Osteocyte (in vitro differentiated cells): Measurements from ENCODE around the gene USP5. TPM values are rescaled to one million over a fixed set of nuclear protein-coding genes. Genes with fewer than 3 reads are reported as not detected.

Experiments
- DNase-seq: peaks from one replicate; pipeline ENCODE4 v3.0.0; 2021; ENCODE audit warnings: mixed read lengths; ENCODE audit not compliant: unreplicated experiment; ENCODE audit errors: extremely low spot score
- H3K27ac Mint-ChIP-seq: one replicate; pipeline ENCODE4 v1.8.0; 2021; ENCODE audit warnings: mild to moderate bottlenecking, mixed read lengths; ENCODE audit not compliant: unreplicated experiment
- H3K27me3 Mint-ChIP-seq: one replicate; pipeline ENCODE4 v1.8.0; 2021; ENCODE audit warnings: mixed read lengths; ENCODE audit not compliant: unreplicated experiment
- H3K36me3 Mint-ChIP-seq: one replicate; pipeline ENCODE4 v1.8.0; 2021; ENCODE audit warnings: mixed read lengths; ENCODE audit not compliant: unreplicated experiment
- H3K4me1 Mint-ChIP-seq: one replicate; pipeline ENCODE4 v1.8.0; 2021; ENCODE audit warnings: mixed read lengths; ENCODE audit not compliant: unreplicated experiment
- H3K4me3 Mint-ChIP-seq: one replicate; pipeline ENCODE4 v1.8.0; 2021; ENCODE audit warnings: mild to moderate bottlenecking, moderate library complexity, mixed read lengths; ENCODE audit not compliant: unreplicated experiment
- H3K9me3 Mint-ChIP-seq: one replicate; pipeline ENCODE4 v1.8.0; 2021; ENCODE audit warnings: mixed read lengths; ENCODE audit not compliant: unreplicated experiment
- total RNA-seq: library from RNA; stranded (reverse); gene quantifications from 2 replicates; pipeline ENCODE4 v1.2.1, GENCODE V29; 2021
- TF ChIP-seq, protein P1 (sequence below): fragments of 200-600 bp; sonication (generic); IDR thresholded peaks from 2 replicates; pipeline ENCODE4 v1.5.0; 2021; ENCODE audit warnings: antibody characterized with exemption, mild to moderate bottlenecking, moderate library complexity

The USP5 gene
- total RNA-seq, 1 donor from 2014 or later = 114 TPM

DNA sequence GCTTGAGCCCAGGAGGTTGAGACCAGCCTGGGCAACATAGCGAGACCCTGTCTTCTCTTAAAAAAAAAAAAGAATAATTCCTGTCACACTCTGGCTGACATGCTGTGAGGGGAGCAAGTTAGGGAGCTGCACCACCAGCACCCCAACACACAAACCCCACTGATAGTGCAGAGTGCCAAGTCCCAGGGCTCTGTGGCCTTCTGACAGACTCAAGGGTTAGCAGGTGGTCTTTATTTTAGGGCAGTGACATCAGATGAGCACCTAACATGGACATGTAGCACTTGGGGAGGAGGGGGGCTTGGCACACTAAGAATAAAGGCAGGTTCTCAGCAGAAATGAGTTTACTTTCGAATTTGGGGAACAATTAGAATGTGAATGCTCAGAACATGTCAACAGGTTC lies 6.8 kb downstream of the USP5 start:
- TF ChIP-seq, protein P1, sequence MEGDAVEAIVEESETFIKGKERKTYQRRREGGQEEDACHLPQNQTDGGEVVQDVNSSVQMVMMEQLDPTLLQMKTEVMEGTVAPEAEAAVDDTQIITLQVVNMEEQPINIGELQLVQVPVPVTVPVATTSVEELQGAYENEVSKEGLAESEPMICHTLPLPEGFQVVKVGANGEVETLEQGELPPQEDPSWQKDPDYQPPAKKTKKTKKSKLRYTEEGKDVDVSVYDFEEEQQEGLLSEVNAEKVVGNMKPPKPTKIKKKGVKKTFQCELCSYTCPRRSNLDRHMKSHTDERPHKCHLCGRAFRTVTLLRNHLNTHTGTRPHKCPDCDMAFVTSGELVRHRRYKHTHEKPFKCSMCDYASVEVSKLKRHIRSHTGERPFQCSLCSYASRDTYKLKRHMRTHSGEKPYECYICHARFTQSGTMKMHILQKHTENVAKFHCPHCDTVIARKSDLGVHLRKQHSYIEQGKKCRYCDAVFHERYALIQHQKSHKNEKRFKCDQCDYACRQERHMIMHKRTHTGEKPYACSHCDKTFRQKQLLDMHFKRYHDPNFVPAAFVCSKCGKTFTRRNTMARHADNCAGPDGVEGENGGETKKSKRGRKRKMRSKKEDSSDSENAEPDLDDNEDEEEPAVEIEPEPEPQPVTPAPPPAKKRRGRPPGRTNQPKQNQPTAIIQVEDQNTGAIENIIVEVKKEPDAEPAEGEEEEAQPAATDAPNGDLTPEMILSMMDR = no peak
- H3K4me1 Mint-ChIP-seq = peaks cover 7% of the 10 kb centered on the region
- DNase-seq = no peak
- H3K27me3 Mint-ChIP-seq = no peaks in the 10 kb centered on the region
- H3K4me3 Mint-ChIP-seq = no peak overlapping the region
- no peak overlapping the region for H3K27ac Mint-ChIP-seq
- no peaks in the 10 kb centered on the region for H3K9me3 Mint-ChIP-seq
- H3K36me3 Mint-ChIP-seq = peaks cover 43% of the 10 kb centered on the region

DNA sequence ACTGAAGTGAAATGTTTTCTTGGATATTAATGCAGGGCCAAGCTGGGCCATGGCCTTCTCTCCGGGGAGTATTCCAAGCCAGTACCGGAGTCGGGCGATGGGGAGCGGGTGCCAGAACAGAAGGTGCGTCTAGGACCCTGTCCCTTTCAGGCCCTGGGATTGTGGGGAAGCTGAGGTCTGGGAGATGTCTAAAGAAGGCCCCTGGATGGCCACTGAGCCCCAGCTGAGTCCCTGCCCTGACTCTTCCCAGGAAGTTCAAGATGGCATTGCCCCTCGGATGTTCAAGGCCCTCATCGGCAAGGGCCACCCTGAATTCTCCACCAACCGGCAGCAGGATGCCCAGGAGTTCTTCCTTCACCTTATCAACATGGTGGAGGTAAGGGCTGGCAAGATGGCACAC lies 8.2 kb downstream of the USP5 start:
- Mint-ChIP-seq H3K9me3 (no peaks in the 10 kb centered on the region), H3K4me1 (no peaks in the 10 kb centered on the region), H3K36me3 (peaks cover 50% of the 10 kb centered on the region), H3K4me3 (no peak overlapping the region), H3K27me3 (no peaks in the 10 kb centered on the region), H3K27ac (no peak overlapping the region)
- DNase-seq = no peak
- TF ChIP-seq, protein P1 = no peak

DNA sequence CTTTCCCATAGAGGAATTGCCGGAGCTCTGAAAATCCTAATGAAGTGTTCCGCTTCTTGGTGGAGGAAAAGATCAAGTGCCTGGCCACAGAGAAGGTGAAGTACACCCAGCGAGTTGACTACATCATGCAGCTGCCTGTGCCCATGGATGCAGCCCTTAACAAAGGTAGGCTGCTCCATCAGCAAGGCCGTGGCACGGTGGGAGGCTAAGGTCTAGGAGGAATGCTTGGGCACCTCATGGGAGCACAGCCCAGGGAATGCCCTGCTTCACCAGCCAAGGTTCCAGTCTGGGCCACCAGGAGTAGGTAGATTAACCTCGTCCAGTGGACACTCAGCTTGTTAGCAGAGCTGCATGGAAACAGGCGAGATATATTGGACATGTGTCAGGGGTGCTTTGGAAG lies 9.0 kb downstream of the USP5 start:
- Mint-ChIP-seq H3K9me3 (no peaks in the 10 kb centered on the region), H3K4me1 (no peaks in the 10 kb centered on the region), H3K27me3 (no peaks in the 10 kb centered on the region), H3K4me3 (no peak overlapping the region), H3K27ac (no peak overlapping the region), H3K36me3 (peaks cover 46% of the 10 kb centered on the region)
- TF ChIP-seq, protein P1 = no peak
- no peak for DNase-seq

DNA sequence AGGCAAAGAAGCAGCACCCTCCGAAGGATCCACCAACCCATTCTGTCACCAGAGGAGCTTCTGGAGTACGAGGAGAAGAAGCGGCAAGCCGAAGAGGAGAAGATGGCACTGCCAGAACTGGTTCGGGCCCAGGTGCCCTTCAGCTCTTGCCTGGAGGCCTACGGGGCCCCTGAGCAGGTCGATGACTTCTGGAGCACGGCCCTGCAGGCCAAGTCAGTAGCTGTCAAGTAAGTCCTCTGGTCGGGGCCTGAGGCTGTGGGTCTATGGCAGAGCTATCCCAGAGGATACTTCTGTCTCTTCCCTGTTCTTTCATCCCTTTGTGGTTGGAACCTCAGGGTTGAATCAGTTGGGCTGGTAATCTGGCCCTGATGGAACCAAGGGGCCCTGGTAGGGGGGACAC lies 9.4 kb downstream of the USP5 start:
- TF ChIP-seq, protein P1 = no peak
- no peak overlapping the region for H3K27ac Mint-ChIP-seq
- no peaks in the 10 kb centered on the region for H3K27me3 Mint-ChIP-seq

DNA sequence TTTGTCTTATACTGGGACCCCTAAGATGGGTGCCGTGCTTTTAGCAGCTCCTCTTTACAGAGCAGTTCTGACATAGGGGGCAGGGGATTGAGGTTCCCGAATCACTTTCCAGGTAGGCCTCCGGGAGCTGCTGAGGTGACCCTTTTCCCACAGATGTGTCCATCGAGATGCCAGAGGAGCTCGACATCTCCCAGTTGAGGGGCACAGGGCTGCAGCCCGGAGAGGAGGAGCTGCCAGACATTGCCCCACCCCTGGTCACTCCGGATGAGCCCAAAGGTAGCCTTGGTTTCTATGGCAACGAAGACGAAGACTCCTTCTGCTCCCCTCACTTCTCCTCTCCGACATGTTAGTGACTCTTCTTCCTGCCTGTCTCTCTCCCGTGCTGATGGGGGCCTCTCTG lies 11.1 kb downstream of the USP5 start:
- DNase-seq = no peak
- Mint-ChIP-seq H3K4me3 (no peak overlapping the region), H3K4me1 (peaks cover 9% of the 10 kb centered on the region), H3K36me3 (peaks cover 38% of the 10 kb centered on the region), H3K27me3 (no peaks in the 10 kb centered on the region), H3K9me3 (no peaks in the 10 kb centered on the region), H3K27ac (no peak overlapping the region)
- TF ChIP-seq, protein P1 = no peak

More for the DNA sequence above, 9.4 kb downstream of the USP5 start:
- Mint-ChIP-seq H3K4me1 (peaks cover 2% of the 10 kb centered on the region), H3K36me3 (peaks cover 45% of the 10 kb centered on the region), H3K4me3 (no peak overlapping the region), H3K9me3 (no peaks in the 10 kb centered on the region)
- DNase-seq = no peak
